Measurements from ENCODE around the gene TUBGCP6.

The TUBGCP6 gene

DNA sequence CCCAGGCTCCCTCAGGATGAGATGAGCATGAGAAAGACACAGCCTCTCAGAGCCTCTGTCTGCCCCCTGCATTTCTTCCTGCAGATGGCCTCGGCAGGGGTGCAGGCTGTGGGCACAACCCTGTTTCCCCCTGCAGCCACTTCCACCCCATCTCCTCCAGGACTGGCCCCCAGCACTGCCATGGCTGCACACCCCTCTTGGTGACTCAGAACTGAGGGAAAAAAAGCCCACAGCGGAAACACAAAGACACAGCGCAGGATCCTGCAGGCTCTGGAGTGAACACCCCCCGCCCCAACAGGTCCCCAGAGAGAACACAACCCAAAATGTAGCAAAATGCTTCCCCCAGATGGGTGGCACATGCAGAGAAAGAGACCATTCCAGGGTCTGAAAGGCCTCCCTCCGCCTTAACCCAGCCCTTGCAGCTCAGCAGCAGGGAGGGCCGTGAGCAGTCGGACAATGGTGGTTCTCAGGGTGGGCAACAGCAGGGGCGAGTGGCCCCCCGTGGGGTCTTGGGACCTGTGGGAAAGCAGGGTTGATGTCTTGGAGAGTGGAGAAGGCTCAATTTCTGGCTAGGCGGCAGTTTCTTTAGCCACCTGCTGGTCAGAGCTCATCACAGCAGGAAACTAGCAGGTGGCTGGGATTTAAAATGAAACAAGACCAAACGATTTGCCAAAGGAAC, 8.0 kb downstream of the TUBGCP6 start:
- TF ChIP-seq, protein P1, sequence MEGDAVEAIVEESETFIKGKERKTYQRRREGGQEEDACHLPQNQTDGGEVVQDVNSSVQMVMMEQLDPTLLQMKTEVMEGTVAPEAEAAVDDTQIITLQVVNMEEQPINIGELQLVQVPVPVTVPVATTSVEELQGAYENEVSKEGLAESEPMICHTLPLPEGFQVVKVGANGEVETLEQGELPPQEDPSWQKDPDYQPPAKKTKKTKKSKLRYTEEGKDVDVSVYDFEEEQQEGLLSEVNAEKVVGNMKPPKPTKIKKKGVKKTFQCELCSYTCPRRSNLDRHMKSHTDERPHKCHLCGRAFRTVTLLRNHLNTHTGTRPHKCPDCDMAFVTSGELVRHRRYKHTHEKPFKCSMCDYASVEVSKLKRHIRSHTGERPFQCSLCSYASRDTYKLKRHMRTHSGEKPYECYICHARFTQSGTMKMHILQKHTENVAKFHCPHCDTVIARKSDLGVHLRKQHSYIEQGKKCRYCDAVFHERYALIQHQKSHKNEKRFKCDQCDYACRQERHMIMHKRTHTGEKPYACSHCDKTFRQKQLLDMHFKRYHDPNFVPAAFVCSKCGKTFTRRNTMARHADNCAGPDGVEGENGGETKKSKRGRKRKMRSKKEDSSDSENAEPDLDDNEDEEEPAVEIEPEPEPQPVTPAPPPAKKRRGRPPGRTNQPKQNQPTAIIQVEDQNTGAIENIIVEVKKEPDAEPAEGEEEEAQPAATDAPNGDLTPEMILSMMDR (IDR thresholded peaks at IDR 0.05; ENCODE audit: low read depth, low read length, missing control alignments) = peak; percentile 51
- no peak for DNase-seq (ENCODE audit: extremely low read depth, low read depth)
- no peak overlapping the region for H3K4me3 ChIP-seq (replicated peaks; ENCODE audit: low read depth, low read length)

DNA sequence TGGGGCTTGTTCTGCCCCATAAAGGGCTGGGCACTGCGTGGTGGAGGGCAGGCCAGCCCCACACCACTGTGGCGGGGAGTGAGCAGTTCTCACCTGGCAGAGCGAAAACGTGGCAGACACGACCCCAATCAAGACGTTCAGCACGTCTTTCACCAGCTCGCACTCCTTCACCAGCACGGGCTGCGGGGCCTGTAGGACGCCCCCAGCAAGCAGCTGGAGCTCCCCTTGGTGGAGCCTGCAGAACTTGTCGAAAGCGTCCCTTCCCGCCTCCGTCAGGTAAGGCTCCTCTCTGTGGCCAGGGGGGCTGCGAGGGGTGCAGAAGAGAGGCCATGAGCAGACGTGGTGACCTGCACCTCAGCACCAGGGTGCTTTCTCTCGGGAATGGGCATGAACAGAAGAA, 11.6 kb downstream of the TUBGCP6 start:
- no peak for DNase-seq (ENCODE audit: extremely low read depth, low read depth)
- H3K4me3 ChIP-seq (replicated peaks; ENCODE audit: low read depth, low read length) = no peak overlapping the region
- TF ChIP-seq, protein P1 (IDR thresholded peaks at IDR 0.05; ENCODE audit: low read depth, low read length, missing control alignments) = no peak

- DNase-seq (ENCODE audit: extremely low read depth, low read depth) = no peak
- TF ChIP-seq, protein P1 (IDR thresholded peaks at IDR 0.05; ENCODE audit: low read depth, low read length, missing control alignments) = no peak
- H3K4me3 ChIP-seq (replicated peaks; ENCODE audit: low read depth, low read length) = no peak overlapping the region
Observed at GRCh38 chr22:50232481-50233151, 12.2 kb downstream of the TUBGCP6 start.

DNA sequence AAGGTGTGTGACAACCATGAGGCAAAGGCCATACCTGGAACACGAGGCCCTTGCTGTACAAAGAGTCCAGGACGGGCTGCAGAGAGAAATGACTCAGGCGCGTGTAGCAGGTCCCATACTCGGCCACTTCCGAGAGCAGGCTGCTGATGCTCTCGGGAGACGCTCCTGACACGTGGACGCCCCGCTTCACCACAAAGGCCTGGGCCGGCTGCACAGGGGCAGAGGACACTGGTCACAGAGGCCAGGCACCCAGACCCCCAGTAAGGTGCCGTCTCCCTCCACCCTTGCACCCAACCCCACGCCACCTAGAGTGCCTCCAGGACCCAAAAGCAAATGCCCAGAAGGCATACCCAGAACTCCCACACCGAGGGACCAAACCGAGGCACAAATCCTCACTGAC, 15.5 kb downstream of the TUBGCP6 start:
- no peak for DNase-seq (ENCODE audit: extremely low read depth, low read depth)
- H3K4me3 ChIP-seq (replicated peaks; ENCODE audit: low read depth, low read length) = no peak overlapping the region
- TF ChIP-seq, protein P1 (IDR thresholded peaks at IDR 0.05; ENCODE audit: low read depth, low read length, missing control alignments) = no peak

DNA sequence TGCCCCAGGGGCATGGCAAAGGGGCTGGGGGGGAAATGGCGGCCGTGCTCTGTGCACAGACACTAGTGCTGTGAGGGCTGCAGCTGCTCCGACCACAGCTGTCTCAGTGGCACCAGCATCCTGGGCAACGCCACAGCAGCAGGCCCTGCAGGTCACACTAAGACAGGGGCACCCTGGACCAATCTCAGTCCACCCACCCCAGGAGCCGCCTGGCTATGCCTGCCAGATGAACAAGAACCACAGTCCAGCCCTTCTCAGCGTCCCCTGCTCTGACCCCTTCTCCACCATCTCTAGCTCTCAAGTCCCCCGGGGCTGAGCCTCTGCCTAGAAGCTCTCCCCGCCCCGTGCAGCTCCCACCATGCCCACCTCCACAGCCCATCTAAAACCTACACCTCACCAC, 16.5 kb downstream of the TUBGCP6 start:
- no peak overlapping the region for H3K4me3 ChIP-seq (replicated peaks; ENCODE audit: low read depth, low read length)
- DNase-seq (ENCODE audit: extremely low read depth, low read depth) = no peak
- TF ChIP-seq, protein P1 (IDR thresholded peaks at IDR 0.05; ENCODE audit: low read depth, low read length, missing control alignments) = no peak

DNA sequence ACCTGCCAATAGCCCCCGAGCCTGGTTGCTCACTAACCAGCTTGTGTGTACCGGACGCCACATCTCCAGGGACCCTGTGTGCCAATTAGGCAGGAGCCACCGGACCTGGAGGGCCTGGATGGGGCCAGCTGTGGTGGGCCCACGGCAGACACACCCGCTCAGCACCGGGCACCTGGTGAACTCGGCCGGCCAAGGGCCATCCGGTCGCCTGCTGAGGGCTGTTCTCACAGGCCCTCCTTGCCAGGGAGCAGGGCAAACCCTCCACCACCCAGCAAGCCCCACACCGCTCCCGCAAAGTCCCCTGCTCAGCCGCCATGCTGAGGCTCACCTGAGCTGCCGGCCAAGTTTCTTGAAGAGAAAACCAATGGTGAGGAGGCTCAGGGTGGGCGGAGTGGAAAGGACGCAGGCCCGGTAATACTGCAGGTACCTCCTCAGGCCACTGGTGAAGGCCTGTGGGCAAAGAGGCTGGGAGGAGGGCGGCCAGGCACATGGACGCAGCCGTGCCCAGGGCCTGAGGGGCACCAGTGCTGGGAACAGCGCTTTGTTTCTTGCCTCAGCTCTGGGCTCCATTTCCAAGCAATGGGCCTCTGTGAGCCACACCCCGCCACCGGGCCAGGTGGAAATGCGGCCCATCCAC, 17.1 kb downstream of the TUBGCP6 start:
- H3K4me3 ChIP-seq (replicated peaks; ENCODE audit: low read depth, low read length) = no peak overlapping the region
- no peak for DNase-seq (ENCODE audit: extremely low read depth, low read depth)
- TF ChIP-seq, protein P1 (IDR thresholded peaks at IDR 0.05; ENCODE audit: low read depth, low read length, missing control alignments) = no peak

Data from HFF-Myc (cell line).